GM10248 (cell line): ENCODE results near the gene POU5F1.
"Not testable (repeated sequence)": the region's sequence is repeated elsewhere in the genome, so short reads cannot be mapped to it uniquely, and the experiment has no call there.

ENCODE experiments used
- CTCF ChIA-PET: fragments of 300-600 bp; sonication (Branson Sonifier 250); formaldehyde crosslinking; extraction: SDS; loops from one replicate; lab custom pipeline; 2021; ENCODE audit warnings: antibody characterized with exemption; lab: Yijun Ruan, JAX
- POLR2A ChIA-PET: fragments of 350-650 bp; sonication (Branson Sonifier 250); formaldehyde crosslinking; extraction: SDS; loops from one replicate; lab custom pipeline; 2020; ENCODE audit warnings: antibody characterized with exemption; lab: Yijun Ruan, JAX
- DNase-seq: peaks from one replicate; pipeline ENCODE4 v3.0.0; 2012; ENCODE audit errors: extremely low spot score
- TF ChIP-seq, protein P1 (sequence below): IDR thresholded peaks from 2 replicates; pipeline ENCODE4 v1.5.1; 2012; ENCODE audit warnings: mild to moderate bottlenecking, low read depth; ENCODE audit errors: extremely low read depth, missing control alignments, control extremely low read depth

The POU5F1 gene

DNA sequence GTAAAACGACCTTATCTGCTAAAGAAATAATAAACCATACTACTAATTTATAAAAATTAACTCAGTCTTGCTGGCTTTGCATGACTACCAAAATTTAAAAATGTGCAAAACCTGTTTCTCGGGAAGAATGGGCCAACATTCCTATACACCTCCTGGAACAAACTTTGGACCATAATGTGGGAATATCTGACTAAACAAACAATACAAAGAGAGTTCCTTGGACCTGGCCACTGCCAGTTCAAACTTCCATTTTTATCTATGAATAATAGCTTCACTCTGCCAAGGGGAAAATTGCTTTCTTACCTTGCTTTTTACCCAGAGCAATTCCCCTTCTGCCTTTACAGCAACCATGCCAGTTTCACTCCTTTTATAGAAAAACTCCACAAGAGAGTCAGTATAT lies 38.7 kb upstream of the POU5F1 start:
- no peak for DNase-seq
- ChIA-PET CTCF (interaction anchor here (1.2 to 5.1 kb wide), 5 partner anchors 8 to 157 kb away, joined by 3 to 23 read pairs (median 4); no protein-coding TSS in a partner anchor), POLR2A (no interaction called here)
- TF ChIP-seq, protein P1, sequence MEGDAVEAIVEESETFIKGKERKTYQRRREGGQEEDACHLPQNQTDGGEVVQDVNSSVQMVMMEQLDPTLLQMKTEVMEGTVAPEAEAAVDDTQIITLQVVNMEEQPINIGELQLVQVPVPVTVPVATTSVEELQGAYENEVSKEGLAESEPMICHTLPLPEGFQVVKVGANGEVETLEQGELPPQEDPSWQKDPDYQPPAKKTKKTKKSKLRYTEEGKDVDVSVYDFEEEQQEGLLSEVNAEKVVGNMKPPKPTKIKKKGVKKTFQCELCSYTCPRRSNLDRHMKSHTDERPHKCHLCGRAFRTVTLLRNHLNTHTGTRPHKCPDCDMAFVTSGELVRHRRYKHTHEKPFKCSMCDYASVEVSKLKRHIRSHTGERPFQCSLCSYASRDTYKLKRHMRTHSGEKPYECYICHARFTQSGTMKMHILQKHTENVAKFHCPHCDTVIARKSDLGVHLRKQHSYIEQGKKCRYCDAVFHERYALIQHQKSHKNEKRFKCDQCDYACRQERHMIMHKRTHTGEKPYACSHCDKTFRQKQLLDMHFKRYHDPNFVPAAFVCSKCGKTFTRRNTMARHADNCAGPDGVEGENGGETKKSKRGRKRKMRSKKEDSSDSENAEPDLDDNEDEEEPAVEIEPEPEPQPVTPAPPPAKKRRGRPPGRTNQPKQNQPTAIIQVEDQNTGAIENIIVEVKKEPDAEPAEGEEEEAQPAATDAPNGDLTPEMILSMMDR = no peak

DNA sequence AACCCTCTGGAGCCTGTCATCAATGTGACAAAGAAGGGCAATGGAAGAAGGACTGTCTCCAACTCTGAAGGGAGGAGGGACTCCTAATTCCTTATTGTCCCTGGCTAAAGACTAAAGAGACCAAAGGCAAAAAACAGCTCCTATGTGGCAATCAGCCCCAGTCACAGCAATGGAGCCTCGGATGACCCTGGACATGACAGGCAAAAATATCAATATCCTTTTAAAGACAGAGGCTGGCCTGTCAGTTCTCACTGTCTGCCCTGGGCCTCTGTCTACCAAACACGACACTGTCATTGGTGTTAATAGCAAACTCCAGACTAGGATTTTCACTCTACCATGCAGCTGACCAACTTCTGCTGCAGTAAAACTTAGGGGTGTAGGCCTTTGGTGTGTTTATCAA lies 38.0 kb upstream of the POU5F1 start:
- TF ChIP-seq, protein P1 = no peak
- POLR2A ChIA-PET = no interaction called here
- no peak for DNase-seq
- CTCF ChIA-PET = interaction anchor here (1.5 to 5.1 kb wide), 3 partner anchors 9 to 158 kb away, joined by 4 to 23 read pairs (median 7); no protein-coding TSS in a partner anchor

DNA sequence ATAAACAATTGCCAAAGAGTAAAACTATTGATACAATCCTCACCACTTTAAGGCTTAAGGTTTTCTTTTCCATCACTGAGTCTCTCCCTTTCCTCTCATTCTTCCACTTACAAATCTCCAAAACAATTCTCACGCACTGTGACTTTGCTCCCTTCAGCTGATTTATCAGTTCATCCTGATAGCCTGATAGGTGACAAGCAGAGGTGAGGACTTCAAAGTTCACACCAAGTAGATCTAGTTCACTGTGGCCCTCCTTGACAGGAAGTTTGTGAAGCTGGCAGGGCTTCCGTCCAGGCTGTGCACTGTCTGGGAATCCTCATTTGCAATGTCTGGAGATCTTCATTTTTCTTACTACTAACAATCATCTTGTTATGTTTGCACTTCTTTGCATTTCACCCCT lies 35.2 kb upstream of the POU5F1 start:
- CTCF ChIA-PET = interaction anchor here (1.7 to 5.1 kb wide), 4 partner anchors 9 to 160 kb away, joined by 4 to 23 read pairs (median 6); no protein-coding TSS in a partner anchor
- no peak for DNase-seq
- TF ChIP-seq, protein P1 = no peak
- POLR2A ChIA-PET = no interaction called here

DNA sequence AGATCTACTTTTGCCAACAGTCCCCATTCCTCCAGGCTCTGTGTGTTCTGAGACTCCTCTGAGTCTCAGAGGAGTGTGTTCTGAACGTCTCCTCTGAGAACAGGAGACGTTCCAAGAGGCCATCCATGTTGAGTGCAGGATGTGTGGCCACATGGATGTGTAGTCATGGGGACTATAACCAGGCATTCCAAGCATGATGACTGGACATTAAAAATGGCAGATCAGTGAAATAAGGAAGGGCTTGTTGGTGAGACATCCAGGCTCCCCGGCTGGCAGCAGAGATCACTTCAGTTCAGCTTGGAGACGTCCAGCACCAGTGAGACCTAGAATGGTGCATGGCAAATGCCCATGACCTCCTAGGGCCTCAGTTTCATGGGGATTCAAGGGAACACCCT lies 34.3 kb upstream of the POU5F1 start:
- ChIA-PET CTCF (interaction anchor here (1.7 to 5.1 kb wide), 3 partner anchors 9 to 161 kb away, joined by 4 to 23 read pairs (median 4); no protein-coding TSS in a partner anchor), POLR2A (no interaction called here)
- DNase-seq = no peak
- TF ChIP-seq, protein P1 = no peak

DNA sequence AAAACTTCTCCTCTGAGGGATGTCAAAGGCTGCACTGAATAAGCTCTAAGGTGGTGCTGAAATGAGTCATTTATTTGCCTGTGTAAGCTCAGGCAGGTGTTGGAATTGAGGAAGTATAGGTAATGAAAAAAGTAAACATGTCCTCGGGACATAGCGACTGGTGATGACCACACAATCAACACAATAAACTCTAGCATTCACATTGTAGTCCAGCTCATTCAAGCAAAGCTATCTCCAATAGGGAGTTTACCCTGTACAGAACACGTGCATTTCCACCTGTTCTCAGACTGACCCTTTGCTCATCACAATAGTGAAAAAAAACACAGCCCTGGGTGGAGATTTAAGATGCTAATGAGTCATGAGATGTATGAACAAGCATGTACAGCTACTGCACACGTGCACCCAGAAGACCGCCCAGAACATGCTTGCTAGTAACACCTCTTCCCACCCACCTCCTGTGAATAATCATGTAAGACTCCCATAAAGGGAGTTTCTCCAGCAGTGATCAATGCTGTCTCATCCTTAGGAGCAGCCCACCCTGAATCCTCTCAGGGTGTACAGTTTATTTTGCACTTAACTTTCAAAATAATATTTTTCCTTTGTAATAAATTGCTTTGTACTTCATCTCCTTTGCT lies 33.0 kb upstream of the POU5F1 start:
- TF ChIP-seq, protein P1 = no peak
- DNase-seq = peak; percentile 45
- ChIA-PET CTCF (interaction anchor here (0.8 to 3.2 kb wide), 5 partner anchors 11 to 239 kb away, joined by 3 to 17 read pairs (median 3); no protein-coding TSS in a partner anchor), POLR2A (interaction anchor here (0.6 to 1.4 kb wide), 8 partner anchors 38 to 372 kb away, joined by 3 to 8 read pairs (median 4); partner anchors contain the start of gene TNF)

DNA sequence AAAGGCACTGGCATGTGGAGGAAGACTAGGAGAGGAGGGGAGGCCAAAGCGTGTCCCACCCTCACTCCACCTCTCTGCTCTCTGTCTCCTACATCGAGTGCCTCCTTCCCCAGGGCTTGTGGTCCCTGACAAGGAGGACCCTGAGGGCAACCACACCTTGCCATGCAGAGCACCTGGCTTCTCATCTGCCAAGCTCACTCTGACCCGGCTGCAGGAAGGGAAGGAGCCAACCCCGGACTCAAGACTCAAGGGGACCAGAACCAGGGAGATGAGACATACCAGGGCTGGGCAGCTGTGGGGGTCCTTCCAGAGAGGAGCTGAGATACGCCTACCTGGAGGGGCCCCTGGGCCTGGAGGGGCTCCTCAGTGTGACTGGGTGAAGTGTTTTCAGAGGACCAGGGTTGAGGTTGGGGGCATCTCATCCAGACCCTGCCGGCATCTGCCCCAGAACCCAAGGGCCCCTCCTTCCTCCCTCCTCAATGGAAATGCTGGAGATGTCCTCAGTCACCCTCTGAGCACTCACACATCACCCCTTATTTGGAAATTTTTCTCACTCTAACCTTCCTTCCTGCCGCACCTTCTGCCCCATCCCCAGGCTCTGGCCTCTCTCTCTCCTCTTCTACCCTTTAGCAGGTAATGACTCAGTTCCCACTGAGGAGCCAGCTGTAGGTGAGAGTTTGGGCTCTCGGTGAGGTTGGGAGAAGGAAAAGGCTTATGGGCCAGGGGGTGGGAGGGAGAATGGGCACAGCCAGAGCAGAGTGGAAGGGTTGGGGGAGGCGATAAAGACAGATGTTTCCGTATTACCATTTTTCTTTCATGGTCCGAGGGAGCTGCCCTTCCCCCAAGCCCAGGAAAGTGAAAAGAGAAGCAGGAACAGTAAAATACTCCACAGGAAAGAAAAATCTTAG lies 32.0 kb upstream of the POU5F1 start:
- TF ChIP-seq, protein P1 = no peak
- CTCF ChIA-PET = interaction anchor here (0.8 to 3.2 kb wide), 4 partner anchors 162 to 240 kb away, joined by 3 to 17 read pairs (median 3); no protein-coding TSS in a partner anchor
- POLR2A ChIA-PET = interaction anchor here (1.0 to 1.4 kb wide), 6 partner anchors 37 to 373 kb away, joined by 3 to 8 read pairs (median 4); partner anchors contain the start of gene TNF
- no peak for DNase-seq

DNA sequence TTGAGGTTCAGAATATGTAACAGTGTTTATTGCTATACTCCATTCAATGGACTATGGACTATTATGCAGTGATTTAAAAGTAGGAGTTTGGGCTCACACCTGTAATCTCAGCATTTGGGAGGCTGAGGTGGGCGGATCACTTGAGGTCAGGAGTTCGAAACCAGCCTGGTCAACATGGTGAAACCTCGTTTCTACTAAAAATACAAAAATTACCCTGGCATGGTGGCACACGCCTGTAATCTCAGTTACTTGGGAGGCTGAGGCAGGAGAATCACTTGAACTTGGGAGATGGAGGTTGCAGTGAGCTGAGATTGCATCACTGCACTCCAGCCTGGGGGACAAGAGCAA lies 28.6 kb upstream of the POU5F1 start:
- CTCF ChIA-PET = interaction anchor here (5.1 kb wide), 1 partner anchor 167 kb away, joined by 82 read pairs; no protein-coding TSS in a partner anchor
- DNase-seq, POLR2A ChIA-PET: not testable (repeated sequence)
